ENCODE data around the gene FUT4.
"Not testable (repeated sequence)": the region's sequence is repeated elsewhere in the genome, so short reads cannot be mapped to it uniquely, and the experiment has no call there.

FUT4 gene, protein sequence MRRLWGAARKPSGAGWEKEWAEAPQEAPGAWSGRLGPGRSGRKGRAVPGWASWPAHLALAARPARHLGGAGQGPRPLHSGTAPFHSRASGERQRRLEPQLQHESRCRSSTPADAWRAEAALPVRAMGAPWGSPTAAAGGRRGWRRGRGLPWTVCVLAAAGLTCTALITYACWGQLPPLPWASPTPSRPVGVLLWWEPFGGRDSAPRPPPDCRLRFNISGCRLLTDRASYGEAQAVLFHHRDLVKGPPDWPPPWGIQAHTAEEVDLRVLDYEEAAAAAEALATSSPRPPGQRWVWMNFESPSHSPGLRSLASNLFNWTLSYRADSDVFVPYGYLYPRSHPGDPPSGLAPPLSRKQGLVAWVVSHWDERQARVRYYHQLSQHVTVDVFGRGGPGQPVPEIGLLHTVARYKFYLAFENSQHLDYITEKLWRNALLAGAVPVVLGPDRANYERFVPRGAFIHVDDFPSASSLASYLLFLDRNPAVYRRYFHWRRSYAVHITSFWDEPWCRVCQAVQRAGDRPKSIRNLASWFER

DNA sequence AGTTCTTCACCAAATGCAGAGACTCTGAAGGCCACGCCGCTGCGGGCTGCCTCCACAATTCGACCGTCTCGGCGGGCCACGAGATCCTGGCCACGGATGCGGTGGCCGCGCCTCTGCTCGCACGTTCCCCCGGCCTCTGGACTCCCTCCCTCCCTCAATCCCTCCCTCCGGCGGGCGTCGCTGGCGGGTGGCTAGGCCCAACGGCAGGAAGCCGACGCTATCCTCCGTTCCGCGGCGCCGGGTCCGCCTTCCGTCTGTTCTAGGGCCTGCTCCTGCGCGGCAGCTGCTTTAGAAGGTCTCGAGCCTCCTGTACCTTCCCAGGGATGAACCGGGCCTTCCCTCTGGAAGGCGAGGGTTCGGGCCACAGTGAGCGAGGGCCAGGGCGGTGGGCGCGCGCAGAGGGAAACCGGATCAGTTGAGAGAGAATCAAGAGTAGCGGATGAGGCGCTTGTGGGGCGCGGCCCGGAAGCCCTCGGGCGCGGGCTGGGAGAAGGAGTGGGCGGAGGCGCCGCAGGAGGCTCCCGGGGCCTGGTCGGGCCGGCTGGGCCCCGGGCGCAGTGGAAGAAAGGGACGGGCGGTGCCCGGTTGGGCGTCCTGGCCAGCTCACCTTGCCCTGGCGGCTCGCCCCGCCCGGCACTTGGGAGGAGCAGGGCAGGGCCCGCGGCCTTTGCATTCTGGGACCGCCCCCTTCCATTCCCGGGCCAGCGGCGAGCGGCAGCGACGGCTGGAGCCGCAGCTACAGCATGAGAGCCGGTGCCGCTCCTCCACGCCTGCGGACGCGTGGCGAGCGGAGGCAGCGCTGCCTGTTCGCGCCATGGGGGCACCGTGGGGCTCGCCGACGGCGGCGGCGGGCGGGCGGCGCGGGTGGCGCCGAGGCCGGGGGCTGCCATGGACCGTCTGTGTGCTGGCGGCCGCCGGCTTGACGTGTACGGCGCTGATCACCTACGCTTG, at the start of gene FUT4:
Gene FUT4 (plus strand): TSS at position 227 of the 951 bp plus-strand sequence. CDS start 213 bp downstream, at position 440.
- peak; percentile 89 for DNase-seq

DNA sequence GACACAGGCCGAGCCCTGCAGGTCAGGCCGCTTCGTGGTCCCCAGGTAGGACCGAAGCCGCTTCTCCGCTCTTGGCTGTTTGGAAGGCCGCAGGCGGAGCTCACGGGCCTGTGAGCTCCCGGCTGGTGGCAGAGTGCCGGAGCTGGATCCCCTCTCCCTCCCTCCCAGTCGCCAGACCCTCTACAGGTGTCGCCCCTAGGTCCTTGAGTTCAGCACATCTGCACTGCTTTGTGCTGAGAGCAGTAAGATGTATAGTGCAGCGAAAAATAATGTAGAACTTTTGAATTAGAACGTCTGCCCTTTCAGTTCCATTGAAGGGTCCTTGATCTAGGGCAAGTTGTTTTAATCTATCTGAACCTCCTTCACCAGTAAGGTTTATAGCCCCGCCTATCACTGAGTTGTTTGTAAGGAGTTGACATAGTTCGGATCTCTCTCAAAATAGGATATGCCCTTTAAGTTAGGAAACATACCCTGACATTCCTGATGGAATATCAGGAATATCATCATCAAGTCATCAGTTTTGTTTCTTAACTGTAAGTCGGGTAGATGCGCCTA, 49.5 kb upstream of the FUT4 start:
- no peak for DNase-seq

GRCh38 chr11:94500181-94500580, 43.5 kb upstream of the FUT4 start:
- no peak for DNase-seq

DNA sequence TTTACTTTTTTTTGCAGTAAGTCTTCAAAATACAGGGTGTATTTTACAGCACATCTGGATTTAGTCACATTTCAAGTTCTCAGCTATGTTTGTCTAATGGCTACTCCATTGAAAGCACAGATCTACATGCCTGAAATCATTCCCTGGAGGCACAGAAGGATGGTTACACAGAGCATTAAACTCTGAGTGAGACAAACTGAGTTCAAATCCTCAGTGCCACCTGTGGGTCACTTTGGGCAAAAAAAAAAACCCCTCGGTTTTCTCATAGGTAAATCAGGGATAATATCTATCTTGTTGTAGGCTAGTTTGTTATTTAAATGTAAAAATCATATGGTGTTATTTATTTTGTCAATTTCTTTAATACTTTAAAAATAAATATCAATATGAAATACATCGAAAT, 42.2 kb upstream of the FUT4 start:
- DNase-seq = no peak

DNA sequence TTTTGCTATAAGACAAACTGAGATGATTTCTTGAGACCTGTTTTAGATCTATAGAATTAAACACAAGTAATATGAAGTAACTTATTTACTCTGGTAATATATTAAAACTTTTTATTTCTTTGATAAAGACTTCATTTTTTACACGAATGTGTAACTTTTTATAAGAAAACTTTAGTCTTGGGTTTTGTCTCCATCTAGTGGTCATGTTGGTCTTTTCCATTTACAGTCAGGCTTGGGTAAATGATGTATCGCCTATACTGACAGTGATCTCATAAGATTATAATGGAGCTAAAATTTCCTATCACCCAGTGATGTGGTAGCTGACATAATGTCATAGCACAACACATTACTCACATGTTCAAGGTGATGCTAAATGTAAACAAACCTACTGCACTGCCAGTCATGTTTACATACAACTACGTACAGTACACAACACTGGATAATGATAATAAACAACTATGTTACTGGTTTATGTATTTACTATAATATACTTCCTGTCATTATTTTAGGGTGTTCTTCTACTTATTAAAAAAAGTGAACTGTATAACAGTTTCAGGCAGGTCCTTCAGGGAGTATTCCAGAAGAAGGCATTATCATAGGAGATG, 38.9 kb upstream of the FUT4 start:
- no peak for DNase-seq

GRCh38 chr11:94506513-94506912, 37.2 kb upstream of the FUT4 start:
- DNase-seq = not testable (repeated sequence)

DNA sequence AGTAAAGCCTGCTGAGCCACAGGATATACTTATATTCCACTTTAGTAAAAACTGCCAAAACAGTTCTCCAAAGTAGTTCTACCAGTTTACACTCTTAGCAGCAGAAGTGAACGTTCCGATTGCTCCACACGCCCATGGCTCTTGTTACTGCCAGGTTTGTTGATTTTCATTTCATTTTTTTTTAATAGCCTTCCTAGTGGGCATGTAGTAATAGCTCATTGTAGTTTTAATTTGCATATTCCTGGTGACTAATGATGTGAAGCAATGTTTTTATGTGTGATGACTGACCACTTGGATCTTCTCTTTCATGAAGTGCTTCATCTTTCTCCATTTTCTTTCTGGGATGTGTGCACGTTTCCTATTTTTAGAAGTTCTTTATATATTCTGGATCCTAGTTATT, 36.2 kb upstream of the FUT4 start:
- no peak for DNase-seq

GRCh38 chr11:94511932-94512781, 31.6 kb upstream of the FUT4 start, which contains the start of gene C11orf97:
Gene C11orf97, plus strand, starts transcription at chr11:94512461. Its CDS starts 68 bp downstream, at chr11:94512529.
- peak; percentile 33 for DNase-seq

- DNase-seq = no peak
These were observed 30.6 kb upstream of the FUT4 start for GRCh38 chr11:94513091-94513490.

DNA sequence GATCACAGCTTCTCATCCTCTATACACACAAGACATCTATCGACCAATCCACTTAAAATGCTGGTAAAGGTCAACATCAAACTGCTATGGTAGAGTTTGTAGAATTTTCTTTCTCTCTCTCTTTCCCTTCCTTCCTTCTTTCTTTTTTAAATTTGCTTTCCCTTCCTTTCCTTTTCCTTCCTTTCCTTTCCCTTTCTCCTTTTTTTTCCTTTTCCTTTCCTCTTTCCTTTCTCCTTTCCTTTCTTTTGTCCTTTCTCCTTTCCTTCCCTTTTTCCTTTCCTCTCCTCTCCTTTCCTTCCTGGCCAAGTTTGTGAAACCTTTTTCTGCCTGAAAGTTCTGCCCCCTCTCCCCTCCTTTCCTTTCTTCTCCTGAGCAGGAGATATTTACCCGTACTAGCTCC, 28.3 kb upstream of the FUT4 start:
- no peak for DNase-seq

DNA sequence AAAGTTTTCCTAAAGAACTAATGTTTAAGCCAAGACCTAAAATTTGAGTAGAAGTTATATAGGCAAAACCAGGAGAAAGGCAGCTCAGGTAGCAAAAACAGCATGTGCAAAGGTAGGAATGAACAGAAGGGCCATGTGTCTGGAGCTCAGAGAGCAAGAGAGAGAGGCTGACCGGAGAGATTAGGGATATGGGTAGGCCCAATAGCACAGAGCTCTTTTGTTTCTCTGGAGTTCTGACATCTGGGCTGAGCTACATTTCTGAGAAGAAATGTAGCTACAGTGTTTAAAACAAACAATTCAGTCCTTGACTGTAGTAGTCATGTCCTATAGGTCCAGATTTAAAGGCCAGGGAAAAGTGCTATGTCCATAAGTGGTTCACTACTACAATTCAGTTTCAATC, 27.0 kb upstream of the FUT4 start:
- no peak for DNase-seq

DNA sequence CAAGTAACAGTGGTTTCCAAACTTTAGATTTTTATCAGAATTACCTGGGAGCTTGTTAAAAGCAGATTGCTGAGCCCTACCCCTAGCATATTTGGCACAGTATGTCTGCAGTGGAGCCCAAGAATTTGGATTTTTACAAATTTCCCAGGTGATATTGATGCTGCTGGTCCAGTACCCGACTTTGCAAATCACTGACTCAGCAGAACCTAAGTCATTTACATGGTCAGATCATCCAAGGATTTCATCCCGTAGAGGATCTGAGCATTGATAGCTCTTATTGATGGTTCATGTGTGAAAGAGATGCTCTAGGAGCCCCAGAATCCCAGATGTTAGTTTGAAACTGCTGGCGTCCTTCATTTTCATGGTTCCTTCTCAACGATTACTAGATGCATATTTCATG, 25.4 kb upstream of the FUT4 start:
- no peak for DNase-seq

DNA sequence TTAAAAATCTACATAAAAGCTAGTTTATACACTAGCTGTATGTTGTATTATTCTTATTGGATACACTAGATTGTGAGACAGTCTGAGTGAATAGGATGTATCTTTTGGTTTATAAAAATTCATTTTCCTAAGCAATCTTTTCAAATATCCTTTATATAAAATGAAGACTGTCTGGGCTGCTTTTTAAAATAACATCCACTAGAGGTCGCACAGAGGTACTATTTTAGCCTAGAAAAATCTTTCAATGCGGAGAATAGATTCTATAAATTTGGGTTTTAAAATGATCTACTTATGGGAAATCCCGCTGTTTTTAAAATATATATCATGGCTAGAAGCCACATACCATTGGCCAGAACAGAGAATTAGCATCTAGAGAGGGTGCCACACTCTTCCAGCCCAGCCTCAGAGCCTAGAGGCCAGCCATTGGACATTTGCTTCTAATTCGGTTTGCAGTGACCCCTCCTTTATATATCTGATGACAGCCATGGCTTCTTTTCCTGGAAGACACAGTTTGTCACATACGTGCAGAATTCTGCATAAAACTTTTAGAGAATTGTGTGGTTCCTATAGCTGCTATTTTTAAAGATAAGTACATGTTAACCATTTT, 24.1 kb upstream of the FUT4 start:
- no peak for DNase-seq

DNA sequence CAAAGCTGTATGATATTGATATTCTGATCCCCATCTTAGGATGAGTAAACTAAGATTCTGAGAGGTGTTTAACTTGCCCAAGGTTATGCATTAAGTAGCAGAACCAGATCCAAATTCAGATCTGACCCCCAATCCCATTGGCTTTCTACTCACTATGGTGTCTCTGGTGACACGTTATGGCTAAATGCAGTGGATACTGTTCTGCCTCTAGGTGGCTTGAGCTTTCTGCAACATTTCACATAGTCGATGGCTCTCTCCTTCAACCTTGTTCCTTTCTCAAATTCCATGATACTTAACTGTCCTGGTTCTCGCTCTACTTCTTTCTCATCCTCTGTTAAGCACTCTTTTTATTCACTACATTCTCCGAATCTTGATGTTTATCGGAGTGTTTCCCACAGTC, 22.0 kb upstream of the FUT4 start:
- DNase-seq = no peak

DNA sequence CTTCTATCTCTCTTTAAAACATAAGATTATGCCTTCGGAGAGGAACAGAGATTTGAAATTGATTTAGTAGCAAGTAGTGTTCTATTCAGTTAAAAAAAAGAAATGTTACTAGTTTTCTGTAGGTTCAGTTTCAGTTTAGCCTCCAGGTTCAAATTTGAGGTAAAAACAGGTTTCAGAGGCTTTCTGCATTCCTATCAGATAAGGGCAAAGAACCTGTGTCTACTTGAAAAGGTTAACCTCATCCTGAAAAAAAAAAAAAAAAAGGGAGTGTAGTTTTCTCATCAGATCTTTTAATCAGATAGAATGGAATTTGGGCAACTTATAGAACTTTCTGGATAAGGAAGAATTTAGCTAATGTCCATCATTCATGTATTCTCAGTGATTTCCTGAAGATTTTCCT, 19.4 kb upstream of the FUT4 start:
- no peak for DNase-seq

- no peak for DNase-seq
These were observed 18.0 kb upstream of the FUT4 start for GRCh38 chr11:94525546-94526324.

- DNase-seq = no peak
These were observed 16.9 kb upstream of the FUT4 start for GRCh38 chr11:94526645-94527438.

DNA sequence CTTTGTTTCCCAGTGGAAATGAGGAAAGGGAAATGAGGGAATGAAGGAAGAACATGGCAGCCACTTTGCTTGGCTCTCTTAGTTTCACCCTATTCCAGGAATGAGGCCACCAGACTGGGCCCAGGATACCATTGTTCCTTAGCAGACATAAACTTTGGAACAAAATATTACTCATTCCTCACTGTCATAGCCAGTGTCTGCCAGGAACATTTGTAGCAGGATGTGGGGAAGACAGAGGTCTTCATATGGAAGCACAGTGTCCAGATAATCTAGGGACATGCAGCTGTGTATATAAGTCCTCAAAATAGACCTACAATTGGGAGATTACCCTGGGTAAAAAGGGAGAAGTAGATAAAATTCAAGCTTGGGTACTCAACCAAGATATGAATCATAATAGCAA, 15.2 kb upstream of the FUT4 start:
- DNase-seq = no peak

DNA sequence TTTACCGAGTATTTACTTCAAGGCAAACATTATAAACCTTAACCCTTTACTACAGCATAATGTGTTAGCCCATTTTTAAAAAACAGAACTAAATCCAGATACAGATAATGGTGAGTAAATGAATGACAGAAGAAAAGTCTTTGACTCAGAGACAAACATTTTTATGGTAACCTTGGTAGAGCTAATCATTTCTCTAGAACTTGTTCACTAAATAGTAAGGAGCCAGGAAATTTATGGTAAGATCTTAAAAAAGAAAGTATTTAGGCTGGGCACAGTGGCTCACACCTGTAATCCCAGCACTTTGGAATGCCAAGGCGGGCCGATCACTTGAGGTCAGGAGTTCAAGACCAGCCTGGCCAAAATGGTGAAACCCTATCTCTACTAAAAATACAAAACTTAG, 11.5 kb upstream of the FUT4 start:
- DNase-seq = no peak

DNA sequence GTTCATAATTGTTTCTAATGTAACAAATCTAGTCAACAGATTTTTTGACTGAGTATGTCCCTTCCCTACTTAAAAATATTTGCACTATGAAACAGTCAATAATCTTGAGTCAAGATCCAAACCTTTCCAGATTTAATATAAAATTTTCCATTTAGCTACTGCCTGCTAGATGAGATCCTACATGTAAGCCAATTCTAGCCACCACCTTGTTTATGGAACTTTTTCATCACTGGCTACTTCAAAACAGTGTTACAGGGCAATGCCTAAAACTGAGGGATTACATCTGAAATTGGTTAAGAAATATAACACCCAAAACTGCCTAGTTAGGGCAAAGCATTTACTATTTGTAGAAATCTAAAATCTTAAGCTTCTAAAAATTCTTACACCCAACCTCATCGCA, 10.5 kb upstream of the FUT4 start:
- DNase-seq = no peak

Measured in NCI-H510A (cell line).